GM19035 (cell line): ENCODE data around the gene SPEM2.

ENCODE experiments used
- ATAC-seq: cut with Tn5 transposase; IDR thresholded peaks from one replicate; pipeline ENCODE4 v1.9.1; 2021; ENCODE audit not compliant: unreplicated experiment

SPEM2 gene

DNA sequence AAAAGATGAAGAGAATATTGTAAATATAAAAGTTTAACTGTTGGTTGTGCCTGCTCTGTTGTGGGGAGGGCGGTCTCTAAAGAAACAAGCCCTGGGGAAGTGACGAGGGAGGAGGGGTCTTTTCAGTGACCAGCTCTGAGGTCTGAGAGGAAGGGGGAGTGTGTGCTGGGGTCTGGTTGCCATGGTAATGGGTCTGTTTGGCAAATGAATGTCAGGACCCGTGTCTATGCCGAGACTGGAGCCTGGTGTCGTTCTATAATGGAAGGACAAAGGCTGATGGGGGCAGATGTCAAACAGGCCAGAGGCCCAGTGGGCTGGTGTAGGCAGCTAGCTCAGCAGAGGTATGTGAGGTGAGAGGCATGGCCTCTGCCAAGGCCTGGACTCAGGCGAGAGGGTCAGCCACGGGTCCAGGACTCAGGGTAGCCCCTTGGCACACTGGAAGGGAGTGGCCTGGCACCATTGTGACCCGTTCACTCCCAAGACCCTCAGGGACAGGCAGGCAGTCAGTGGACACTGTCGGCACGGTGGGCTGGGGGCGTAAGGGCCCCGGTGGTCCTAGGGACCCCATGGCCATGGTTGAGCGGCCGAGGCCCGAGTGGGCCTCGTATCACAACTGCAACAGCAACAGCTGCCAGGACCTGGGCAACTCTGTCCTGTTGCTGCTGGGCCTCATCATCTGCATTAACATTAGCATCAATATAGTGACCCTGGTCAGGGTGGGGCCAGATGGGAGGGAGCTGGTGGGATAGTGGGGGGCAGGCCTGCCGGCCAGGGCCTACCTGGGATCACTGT, 5.4 kb upstream of the SPEM2 start, which contains the start of gene SPEM1:
Gene SPEM1 (plus strand): TSS at position 506 of the 792 bp plus-strand sequence. CDS start 61 bp downstream, at position 567.
- ATAC-seq, result no peak

DNA sequence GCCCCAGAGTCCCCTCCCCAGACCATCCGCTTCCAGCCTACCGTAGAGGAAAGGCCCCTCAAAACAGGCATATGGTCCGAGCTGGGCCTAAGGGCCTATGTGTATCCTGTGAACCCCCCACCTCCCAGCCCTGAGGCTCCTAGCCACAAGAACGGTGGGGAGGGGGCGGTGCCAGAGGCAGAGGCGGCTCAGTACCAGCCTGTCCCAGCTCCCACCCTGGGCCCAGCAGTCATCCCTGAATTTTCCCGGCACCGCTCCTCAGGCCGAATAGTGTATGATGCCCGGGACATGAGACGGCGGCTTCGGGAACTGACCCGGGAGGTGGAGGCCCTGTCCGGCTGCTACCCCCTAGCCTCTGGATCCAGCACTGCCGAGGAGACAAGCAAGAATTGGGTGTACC, 4.2 kb upstream of the SPEM2 start:
- ATAC-seq, result no peak

DNA sequence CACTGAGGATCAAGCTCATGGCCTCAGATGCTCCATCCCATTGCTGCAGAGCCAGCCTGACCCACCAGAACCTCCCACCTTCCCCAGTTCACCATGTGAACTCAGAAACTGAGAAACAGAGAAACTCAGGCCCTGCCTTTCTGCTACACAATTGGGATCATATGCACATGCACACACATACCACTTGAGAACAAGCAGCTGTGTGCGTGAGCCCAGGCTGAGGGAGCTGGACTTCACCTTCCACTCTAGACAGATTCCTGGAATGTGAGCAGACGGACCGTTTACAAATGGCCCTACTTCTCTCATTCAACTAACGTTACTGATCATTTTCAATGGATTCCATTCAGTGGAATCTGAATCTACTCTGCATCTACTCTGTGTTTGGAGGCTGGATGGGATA, 1.7 kb upstream of the SPEM2 start:
- no peak for ATAC-seq

DNA sequence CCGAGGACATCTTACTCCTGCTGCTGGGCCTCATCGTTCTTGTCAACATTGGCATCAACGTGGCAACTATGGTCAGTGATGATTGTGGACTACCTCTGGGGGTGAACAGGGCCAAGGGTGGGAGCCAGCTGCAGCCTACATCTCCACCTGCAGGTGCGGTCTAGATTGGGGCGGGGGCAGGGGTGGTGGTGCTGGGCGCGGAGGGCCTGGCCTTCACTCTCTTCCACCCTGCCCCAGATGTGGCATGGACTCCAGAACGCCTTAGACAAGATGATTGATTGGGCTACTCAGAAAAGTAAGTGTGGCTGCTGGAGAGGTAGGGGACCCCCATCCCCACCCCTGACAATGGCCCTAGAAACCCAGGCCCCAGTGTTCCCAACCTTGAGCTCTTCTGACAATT, 340 bp downstream of the SPEM2 start:
- no peak for ATAC-seq

DNA sequence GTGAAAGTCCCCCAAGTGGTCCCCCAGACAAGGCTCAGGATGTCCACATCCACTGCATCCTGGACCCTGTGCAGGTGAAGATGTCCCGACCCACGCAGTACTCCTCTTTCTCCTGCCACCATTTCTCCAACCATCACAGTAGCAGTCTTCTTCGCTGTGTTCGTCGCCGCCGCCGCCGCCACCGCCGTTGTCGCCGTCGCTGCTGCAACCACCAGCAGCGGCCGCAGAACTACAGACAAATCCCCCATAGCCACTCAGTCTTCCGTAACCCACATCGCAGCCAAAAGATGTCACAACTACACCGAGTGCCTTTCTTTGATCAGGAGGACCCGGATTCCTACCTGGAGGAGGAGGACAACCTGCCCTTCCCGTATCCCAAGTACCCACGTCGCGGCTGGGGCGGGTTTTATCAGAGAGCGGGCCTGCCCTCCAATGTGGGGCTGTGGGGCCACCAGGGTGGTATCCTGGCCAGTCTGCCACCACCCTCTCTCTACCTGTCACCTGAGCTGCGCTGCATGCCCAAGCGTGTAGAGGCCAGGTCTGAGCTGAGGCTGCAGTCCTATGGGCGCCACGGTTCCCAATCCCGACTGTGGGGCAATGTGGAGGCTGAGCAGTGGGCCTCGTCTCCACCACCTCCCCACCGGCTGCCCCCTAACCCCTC, 917 bp downstream of the SPEM2 start:
- ATAC-seq, result no peak

DNA sequence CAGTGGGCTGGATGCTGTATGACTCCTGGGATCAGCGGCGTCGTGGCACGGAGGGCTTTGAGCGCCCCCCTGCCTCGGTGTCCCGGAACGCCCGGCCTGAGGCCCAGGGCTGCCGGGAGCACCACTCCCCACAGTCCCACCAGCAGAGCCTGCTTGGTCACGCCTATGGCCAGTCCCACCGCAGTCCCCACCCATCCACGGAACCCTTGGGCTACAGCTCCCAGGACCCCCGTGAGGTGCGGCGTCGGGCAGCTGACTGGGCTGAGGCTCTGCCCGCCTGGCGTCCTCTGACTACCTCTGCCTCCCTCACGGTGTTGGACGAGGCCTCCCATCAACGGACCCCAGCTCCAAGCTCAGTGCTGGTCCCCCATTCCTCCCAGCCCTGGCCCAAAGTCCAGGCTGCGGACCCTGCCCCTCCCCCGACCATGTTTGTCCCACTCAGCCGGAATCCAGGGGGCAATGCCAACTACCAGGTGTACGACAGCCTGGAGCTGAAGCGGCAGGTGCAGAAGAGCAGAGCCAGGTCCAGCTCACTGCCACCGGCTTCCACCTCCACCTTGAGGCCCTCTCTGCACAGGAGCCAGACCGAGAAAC, 1.6 kb downstream of the SPEM2 start:
- no peak for ATAC-seq

DNA sequence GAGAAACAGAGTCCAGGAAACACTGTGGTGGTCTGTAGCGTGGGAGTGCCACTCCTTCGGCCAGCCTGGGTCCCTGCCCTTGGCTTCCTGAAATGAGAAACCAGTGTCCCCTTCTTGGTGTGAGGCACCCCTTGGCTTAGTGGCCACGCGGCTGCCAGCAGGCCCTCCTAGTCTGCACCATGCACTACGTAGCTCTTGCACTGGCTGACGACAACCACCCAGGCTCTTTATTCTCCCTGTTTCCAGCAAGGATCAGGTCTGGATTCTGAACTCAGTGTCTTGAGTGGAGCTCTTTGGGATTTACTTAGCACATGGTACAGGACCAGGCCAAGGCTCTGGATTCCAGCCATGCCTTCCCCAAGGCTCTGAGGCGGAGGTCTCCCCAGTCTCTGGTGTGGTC, 2.1 kb downstream of the SPEM2 start:
- ATAC-seq, result no peak

DNA sequence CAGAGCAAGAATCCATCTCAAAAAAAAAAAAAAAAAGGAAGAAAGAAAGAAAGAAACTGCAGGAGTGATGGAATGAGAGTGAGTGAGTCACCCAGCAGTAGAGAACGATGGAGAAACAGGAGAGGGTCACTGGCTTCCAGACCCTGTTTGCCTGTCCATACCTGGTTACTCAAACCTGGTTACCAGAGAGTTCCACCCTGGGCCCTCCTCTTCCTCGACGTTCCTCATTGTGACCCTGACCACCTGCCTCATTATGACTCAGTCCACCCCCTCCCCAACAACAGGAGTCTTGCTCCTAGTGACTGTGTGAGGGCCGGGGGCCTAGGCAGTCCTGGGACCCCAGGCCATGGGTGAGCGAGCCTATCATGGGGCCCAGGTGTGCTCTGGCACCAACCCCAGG, 3.1 kb downstream of the SPEM2 start, which contains the start of gene SPEM3:
Gene SPEM3 (plus strand): TSS at position 301 of the 400 bp plus-strand sequence. CDS start 46 bp downstream, at position 347.
- ATAC-seq, result no peak

DNA sequence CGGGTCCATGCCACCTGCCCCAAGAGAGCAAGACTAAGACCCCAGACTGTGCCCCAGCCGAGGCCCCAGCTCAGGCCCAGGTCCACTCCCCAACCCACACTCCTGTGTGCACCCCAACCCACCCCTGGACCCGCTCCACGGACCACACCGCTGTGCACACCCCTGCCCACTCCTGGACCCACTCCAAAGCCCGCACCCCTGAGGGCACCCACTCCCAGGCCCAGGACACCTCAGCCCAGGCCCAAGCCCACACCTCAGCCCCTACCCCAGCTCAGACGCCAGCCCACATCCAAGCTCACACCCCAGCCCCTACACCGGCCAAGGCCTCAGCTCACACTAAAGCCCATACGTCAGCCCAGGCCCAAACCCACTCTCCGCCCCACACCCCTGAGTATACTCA, 4.3 kb downstream of the SPEM2 start:
- no peak for ATAC-seq

DNA sequence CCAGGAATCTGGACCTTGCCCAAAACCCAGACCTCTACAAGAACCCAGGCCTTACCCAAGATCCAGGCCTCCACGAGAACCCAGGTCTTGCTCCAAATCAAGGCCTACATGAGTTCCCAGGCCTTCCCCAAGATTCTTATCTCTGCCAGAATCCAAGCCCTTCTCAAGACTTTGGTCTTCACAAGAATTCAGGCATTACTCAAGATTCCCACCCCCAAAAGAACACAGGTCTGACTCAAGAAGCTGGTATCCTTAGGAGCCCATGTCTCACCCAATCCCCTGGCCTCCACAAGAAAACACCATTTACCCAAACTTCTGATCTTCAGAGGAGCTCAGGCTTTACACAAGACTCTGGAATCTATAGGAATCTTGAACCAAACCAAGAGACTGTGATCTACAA, 5.8 kb downstream of the SPEM2 start:
- ATAC-seq, result no peak

DNA sequence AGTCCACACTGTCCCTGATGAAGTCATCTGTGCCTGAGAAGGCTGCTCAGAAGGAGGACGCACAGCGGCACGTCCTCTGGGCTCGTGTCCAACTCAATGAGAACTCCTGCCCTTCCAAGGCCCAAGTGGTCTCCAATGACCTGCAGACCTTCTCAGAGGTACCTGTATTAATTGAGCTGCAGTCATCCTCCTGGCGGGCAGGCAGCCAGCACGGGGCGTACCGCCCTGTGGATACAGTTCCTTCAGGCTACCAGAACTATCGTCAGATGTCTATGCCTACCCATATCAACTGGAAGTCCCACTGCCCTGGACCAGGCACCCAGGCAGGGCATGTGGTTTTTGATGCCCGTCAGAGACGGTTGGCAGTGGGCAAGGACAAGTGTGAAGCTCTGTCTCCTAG, 6.9 kb downstream of the SPEM2 start:
- ATAC-seq, result no peak

DNA sequence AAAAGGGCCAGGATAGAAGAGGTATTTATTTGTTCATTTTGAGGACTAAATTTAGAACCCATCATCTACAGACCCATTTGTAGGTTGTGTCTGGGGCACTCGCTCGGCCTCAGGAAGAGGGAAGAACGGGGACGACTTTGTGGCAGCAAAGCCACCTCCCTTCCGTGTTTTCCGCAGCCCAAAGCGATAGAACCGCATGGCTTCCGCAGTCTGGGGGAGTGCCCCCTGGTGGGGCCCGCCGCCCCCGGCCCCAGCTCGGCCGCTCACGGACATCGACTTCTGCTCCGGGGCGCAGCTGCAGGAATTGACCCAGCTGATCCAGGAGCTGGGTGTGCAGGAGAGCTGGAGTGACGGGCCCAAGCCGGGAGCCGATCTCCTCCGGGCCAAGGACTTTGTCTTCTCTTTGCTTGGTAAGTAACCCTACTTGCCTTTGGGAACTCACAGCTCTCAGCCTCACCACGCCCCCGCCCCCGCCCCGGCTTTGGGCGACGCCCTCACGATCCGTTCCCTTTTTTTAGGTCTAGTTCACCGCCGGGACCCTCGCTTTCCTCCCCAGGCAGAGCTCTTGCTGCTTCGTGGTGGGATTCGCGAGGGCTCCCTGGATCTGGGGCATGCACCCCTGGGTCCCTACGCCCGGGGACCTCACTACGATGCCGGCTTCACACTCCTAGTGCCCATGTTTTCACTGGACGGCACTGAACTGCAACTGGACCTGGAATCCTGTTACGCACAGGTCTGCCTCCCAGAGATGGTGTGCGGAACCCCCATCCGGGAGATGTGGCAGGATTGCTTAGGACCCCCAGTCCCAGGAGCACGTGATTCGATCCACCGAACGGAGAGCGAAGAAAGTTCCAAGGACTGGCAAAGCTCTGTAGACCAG, 10.5 kb downstream of the SPEM2 start:
- peak; percentile 24 for ATAC-seq

DNA sequence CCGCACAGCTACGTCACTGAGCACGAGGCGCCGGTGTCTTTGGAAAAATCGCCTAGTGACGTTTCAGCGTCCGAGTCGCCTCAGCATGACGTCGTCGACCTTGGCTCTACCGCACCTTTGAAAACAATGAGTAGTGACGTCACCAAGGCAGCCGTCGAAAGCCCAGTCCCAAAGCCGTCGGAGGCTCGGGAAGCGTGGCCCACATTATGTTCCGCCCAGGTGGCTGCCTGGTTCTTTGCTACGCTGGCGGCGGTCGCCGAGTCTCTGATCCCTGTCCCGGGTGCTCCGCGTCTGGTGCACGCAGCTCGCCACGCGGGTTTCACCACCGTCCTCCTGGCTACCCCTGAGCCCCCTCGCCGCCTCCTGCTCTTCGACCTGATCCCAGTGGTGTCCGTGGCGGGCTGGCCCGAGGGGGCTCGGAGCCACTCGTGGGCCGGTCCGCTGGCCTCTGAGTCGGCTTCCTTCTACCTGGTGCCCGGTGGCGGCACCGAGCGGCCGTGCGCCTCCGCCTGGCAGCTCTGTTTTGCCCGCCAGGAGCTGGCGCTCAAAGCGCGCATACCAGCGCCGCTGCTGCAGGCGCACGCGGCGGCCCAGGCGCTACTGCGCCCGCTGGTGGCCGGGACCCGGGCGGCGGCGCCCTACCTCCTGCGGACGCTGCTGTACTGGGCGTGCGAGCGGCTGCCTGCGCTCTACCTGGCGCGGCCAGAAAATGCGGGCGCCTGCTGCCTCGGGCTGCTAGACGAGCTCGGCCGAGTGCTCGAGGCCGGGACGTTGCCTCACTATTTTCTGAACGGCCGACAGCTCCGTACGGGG, 11.3 kb downstream of the SPEM2 start:
- ATAC-seq, result no peak

DNA sequence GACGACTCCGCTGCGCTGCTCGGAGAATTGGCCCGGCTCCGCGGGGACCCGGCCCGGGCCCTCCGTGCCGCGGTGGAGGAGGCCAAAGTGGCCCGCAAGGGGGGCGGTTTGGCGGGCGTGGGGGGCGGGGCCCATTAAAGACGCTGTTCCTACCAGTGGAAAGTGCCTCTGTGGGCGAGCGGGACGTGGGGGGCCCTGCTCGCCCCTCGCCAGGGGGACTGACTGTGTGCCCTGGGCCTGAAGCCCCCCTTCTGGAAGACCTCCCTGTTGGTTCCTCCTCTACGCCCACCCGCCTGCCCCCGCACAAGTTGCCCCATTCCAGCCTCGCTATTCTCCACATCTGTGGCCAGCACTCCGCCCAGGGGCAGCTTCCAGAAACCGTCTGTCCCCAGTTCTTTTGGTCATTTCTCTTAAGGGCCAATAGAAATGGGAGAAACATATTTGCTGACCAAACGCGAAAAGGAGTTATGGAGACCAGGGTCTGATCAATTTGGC, 12.0 kb downstream of the SPEM2 start:
- ATAC-seq, result no peak

DNA sequence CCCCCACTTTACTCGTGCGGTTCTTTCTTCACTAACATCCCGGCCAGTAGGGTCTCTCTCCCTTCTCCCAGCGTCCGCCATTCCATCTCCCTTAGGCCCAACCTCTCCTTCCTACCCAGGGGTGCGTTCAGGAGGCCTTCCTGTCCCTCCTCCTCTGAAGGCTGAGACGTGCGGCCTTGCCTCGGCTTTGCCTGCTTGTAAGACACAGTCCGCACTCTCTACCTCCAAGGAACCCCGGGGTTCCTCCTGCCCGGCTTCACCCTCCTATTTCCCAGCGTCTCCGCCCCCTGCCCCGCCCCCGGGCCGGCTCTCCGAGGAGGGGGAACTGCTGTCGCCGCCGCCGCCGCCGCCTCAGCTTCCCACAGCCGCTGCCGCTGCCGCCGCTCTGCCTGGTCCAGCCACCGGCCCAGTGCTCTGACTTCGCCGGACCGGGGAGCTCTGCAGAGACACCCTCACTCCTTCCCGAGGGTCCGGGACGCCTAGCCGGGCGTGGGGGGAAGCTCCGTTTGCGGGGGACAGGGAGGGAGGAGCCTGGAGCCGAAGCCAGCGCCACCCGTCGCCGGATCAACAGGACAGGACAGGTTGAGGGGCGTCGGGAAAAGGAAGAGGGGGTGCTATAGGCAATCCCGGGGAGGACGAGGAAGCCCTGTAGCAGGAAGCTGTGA, 12.7 kb downstream of the SPEM2 start:
- ATAC-seq, result no peak

DNA sequence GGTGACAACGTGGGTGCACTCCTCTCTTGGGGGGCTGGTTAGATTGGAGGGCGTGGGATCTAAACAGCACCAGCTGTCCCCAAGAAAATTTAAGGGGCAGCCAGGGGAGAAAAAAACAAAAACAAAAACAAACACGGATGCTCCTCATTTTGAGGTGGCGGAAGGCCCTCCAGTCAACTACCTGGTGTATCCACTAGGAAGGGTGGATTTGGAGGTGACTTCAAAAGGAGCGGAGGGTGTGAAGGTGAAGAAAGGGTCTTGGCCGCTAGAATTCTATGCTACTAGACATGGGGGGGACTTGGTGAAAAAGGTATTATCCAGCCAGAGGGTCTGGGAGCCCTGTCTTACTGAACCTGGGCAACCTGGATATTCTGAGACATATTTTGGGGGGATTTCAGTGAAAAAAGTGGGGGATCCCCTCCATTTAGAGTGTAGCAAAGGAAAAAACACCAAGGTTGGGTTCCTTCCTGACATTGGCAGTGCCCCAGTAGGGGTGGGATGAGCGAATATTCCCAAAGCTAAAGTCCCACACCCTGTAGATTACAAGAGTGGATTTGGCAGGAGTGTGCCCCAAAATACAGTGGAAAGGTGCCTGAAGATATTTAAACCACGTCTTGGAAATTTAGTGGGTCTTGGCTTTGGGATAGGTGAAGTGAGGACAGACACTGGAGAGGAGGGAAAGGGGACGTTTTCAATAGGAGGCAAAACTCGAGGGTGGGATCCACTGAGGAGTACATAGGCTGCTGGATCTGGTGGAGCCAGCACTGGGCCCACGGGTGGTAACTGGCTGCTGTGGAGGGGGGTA, 13.4 kb downstream of the SPEM2 start:
- ATAC-seq, result no peak

DNA sequence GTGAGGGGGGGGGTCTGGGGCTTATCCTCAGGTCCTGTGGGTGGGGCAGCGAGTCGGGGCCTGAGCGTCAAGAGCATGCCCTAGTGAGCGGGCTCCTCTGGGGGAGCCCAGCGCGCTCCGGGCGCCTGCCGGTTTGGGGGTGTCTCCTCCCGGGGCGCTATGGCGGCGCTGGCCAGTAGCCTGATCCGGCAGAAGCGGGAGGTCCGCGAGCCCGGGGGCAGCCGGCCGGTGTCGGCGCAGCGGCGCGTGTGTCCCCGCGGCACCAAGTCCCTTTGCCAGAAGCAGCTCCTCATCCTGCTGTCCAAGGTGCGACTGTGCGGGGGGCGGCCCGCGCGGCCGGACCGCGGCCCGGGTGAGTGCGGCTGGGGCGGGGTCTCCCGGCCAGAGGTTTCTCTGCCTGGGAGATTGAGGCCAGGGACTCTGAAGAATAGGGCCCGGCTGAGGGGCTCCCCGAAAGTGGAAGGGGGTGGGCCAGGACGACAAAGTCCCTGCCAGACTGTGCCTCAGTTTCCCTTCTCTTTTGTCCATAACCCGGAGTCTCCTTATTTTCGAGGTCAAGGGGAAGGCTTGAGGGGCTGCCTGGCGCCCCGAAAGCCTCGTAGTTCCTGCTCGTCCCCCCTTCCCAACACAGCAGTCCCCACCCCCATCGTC, 14.2 kb downstream of the SPEM2 start, which contains the start of gene FGF11:
Gene FGF11 (plus strand): TSS at position 51 of the 651 bp plus-strand sequence. CDS start 109 bp downstream, at position 160.
- ATAC-seq, result no peak
